ENCODE data around the gene PSD2.

The PSD2 gene

DNA sequence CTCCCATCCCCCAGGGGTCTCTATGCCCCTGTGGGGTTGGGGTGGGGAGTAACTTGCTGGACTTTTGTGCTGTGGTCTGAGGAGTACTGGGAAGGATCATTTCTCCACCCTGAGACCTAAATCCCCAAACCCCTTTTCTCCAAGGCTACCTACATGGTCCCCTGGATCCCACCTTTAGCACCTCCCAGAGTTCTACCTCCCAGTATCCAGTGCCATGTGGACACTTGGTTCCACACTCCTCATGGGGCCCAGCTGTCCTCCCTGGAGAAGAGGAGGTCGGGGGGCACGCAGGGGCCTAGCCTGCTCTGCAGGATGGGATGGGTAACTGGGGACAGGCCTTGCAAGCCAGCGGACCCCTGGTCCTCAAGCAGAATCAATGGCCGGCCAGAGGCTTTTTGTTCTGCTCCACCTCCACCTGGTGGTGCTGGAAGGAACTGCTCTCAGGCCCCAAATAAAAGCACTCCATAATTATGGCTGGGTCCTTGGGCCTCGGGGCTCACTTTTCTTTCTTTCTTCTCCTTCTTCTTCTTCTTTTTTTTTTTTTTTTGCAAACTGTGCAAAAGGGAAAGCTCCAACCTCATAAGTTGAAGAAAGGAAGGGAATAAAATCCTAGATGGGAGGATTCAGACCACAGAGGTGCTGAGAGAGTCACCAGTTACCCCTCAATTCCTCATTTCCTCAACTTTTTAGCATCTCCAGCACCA lies 68.4 kb downstream of the PSD2 start:
- TF ChIP-seq, protein P1, sequence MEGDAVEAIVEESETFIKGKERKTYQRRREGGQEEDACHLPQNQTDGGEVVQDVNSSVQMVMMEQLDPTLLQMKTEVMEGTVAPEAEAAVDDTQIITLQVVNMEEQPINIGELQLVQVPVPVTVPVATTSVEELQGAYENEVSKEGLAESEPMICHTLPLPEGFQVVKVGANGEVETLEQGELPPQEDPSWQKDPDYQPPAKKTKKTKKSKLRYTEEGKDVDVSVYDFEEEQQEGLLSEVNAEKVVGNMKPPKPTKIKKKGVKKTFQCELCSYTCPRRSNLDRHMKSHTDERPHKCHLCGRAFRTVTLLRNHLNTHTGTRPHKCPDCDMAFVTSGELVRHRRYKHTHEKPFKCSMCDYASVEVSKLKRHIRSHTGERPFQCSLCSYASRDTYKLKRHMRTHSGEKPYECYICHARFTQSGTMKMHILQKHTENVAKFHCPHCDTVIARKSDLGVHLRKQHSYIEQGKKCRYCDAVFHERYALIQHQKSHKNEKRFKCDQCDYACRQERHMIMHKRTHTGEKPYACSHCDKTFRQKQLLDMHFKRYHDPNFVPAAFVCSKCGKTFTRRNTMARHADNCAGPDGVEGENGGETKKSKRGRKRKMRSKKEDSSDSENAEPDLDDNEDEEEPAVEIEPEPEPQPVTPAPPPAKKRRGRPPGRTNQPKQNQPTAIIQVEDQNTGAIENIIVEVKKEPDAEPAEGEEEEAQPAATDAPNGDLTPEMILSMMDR (conservative IDR thresholded peaks at IDR 0.05), result peak; percentile 82
- no peak overlapping the region for H3K27ac ChIP-seq

DNA sequence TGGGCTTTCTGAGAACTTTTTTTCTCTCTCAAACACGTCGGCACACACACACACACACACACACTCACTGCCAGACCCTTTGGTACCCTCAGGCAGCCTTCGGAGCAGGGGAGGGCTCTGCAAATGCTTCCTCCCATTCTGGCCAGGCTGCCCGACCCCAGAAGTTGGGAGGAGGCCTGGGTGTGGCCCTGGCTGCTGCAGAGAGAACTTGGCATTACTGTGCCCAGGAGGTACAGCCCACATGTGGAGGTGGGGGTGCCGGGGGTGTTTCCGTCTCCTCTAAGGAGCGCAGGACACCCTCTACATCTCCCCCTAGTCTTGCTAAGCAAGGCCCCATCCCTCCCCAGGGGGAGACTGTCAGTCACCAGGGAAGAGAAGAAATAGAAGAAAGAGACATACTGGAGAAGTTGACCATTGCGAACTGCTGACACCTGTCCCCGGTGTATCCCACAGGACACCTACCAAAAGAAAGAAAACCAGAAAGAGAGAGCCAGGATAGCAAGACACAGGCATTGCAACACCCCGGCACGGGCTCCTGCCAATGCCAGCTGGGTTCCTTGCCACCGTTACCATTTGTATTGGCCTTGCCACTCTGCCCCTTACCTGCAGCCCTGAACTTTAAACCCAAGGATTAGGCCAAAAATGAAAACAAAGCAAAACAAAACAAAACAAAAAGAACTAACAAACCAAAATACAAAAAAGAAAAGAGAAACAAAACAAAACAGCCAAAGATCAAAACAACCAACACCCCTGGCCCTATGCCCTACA lies 69.3 kb downstream of the PSD2 start:
- TF ChIP-seq, protein P1 (conservative IDR thresholded peaks at IDR 0.05), result no peak
- H3K27ac ChIP-seq, result no peak overlapping the region

DNA sequence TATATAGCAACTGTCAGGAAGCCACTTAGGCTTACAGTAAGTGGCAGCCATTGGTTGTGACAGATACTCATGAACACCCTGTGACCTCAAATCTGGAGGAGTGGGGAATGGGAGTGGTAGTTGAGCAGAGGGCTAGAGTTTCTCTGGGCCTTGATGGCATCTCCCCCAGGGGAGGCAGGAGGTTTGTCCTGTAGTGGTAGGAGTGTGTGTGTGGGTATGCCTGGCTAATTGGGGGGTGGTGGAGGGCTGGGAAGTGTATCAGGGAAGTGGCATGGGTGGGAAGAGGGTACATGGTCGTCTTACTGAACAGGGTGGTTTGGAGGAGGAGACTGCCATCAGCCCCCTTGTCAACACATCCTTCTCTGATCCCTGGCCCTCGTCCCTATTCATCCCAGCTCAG lies 71.5 kb downstream of the PSD2 start:
- TF ChIP-seq, protein P1 (conservative IDR thresholded peaks at IDR 0.05), result no peak
- no peak overlapping the region for H3K27ac ChIP-seq

DNA sequence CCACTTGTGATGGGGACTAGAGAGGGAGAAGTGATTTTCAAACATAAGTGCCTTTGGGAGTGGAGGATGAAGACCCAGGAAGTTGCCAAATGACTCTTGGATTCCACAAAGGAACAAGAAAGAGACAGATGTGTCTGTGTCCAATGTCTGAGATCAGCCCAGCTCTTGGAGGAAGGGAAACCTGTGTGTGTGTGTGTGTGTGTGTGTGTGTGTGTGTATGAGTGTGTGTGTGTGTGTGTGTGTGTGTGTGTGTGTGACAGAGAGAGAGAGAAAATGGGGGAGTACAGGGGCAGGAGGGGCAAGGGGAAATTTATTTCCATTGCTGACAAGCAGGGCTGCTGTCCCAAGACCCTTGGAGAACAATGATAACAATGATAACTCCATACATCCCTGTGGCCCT lies 72.0 kb downstream of the PSD2 start:
- H3K27ac ChIP-seq, result no peak overlapping the region
- TF ChIP-seq, protein P1 (conservative IDR thresholded peaks at IDR 0.05), result no peak

DNA sequence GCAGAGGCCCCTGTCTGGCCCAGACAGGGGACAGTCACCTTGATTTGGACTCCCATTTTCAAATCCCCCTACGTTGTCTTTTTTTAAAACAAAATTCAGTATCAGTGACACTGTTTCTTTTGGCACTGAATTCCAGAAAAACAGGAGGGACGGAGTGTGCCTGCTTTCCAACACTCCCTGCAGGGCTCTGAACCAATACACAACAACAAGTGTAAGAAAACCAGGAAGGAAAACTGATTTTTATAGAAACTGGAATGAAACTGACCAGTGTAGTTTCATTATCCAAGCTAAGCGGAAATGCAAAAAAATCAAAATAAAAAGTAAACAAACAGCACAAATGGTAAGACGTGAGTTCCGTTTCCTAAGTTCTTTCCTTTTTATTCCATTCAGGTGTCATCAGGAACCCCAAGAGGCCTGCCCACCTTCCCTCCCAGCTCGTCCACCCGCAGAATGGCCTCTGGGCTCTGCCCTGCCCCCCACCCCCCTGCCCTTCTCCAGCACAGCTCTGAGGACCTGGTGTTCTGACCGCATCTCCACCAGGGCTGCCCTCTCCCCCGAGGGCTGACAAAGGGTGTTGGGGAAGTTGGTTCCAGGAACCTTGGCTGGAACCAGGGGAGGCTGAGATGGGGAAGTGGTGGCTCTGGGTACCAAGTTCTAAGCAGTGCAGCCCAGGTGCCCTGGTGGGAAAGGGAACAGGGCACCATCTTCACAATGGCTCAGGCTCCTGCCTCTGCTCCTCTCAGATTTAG lies 73.6 kb downstream of the PSD2 start:
- peak overlapping the region; percentile 89 for H3K27ac ChIP-seq

DNA sequence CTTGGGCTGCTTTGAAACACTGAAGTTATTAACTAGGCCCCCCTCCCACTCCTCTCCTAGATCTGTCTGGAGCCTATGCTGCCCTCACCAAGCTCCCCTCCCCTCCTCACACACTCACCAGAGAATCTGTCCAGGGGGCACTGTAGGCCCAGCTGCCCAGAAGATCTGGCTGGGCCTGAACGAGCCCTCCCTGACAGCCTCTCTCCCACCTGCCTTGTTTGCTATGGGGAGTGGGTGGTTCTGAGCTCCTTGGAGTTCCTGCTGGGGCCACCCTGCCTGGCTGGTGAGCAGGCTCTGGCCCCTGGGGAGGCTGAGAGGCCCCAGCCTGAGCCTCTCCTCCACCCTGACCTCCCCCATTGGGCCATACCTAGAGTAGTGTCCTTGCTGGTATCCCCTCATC lies 75.1 kb downstream of the PSD2 start:
- peak overlapping the region; percentile 89 for H3K27ac ChIP-seq
- TF ChIP-seq, protein P1 (conservative IDR thresholded peaks at IDR 0.05), result no peak

More for the DNA sequence above, 73.6 kb downstream of the PSD2 start:
- TF ChIP-seq, protein P1 (conservative IDR thresholded peaks at IDR 0.05), result no peak

DNA sequence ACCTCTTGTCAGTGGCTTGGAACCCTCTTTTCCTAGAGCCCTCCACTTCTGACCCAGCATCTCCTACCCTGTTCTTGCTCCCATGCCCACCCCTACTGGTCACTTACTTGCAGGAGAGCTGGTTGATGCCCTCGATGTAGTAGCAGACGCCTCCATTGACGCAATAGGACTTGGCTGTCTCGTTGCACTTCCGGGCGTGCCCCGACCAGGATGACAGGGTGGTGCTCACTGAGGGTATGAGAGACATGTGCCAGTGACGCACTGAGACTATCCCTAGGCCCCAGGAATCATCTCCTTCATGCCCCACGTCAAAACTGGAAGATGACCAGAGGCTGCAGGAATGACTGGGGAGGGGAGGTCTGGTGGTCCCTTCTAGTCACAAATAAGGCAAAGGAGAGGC lies 76.0 kb downstream of the PSD2 start:
- TF ChIP-seq, protein P1 (conservative IDR thresholded peaks at IDR 0.05), result no peak
- no peak overlapping the region for H3K27ac ChIP-seq

All from VCaP (cell line).